ENCODE measurements around the gene ROPN1L.

GRCh38 chr5:10513501-10514442, 72.1 kb downstream of the ROPN1L start:
- TF ChIP-seq CTCF (IDR thresholded peaks at IDR 0.05) = no peak
- TF ChIP-seq ZFX (IDR thresholded peaks at IDR 0.05; ENCODE audit: borderline replicate concordance) = no peak

All from 22Rv1 (cell line).